Esophagus squamous epithelium (tissue), 5 donors: Measurements from ENCODE around the gene TRIM9. TPM values are rescaled to one million over a fixed set of nuclear protein-coding genes. Genes with fewer than 3 reads are reported as not detected.

Experiments used
- DNase-seq: peaks from one replicate; lab custom pipeline; 2025; lab: John Stamatoyannopoulos, UW
- H3K27ac ChIP-seq, 4 donors: fragments of 200-600 bp; sonication (generic); one replicate each; pipeline ENCODE4 v1.5.1; 2016 to 2019; ENCODE audit warnings: mild to moderate bottlenecking in 1 of 4
- H3K27me3 ChIP-seq, 4 donors: fragments of 200-600 bp; sonication (generic); 1 replicate in 3 of 4; 2 replicates in 1 of 4; pipeline versions ENCODE4 v1.5.1 to v1.6.0; 2017 to 2021; ENCODE audit warnings: antibody characterized with exemption in 1 of 4
- H3K36me3 ChIP-seq, 3 donors: fragments of 200-600 bp; sonication (generic); one replicate each; pipeline ENCODE4 v1.5.1; 2016 to 2019
- H3K4me1 ChIP-seq, 3 donors: fragments of 200-600 bp; sonication (generic); one replicate each; pipeline ENCODE4 v1.5.1; 2017 to 2019
- H3K4me3 ChIP-seq, 4 donors: fragments of 200-600 bp; sonication (generic); 1 replicate in 3 of 4; 2 replicates in 1 of 4; pipeline ENCODE4 v1.5.1; 2016 to 2019; ENCODE audit warnings: mild to moderate bottlenecking in 2 of 4, moderate library complexity in 1 of 4
- H3K9me3 ChIP-seq, 3 donors: fragments of 200-600 bp; sonication (generic); one replicate each; pipeline ENCODE4 v1.5.1; 2016 to 2019
- CTCF ChIP-seq, 6 experiments: fragments of 450-650 bp in 4 of 6; fragments of 200-600 bp in 2 of 6; sonication (generic) in 2 of 6; IDR thresholded peaks; one replicate each; pipeline ENCODE4 v1.5.1; 2016 to 2019; ENCODE audit warnings: antibody characterized with exemption in 6 of 6, mild to moderate bottlenecking in 4 of 6, moderate library complexity in 4 of 6
- POLR2A ChIP-seq, 4 donors: fragments of 450-650 bp; IDR thresholded peaks; one replicate each; pipeline ENCODE4 v1.6.1; 2017; ENCODE audit warnings: antibody characterized with exemption in 4 of 4, mild to moderate bottlenecking in 4 of 4, moderate library complexity in 3 of 4
- WGBS, 2 donors: methylation state at CpG; one replicate each; pipeline ENCODE4 v1.1.5; 2018; 5-methylcytosine and 5-hydroxymethylcytosine counted together
- intact Hi-C: fragments of 100-400 bp; cut with DNase I; formaldehyde crosslinking; loops from one replicate; pipeline ENCODE4 v1.15.0; 2022
- total RNA-seq, 4 donors: library from RNA; depleted of rRNA; stranded (reverse); fragments of >200 nt; gene quantifications; one replicate each; pipeline ENCODE4 v1.1.0, GENCODE V29; 2016
- donor health status: DM: yes; HTN: yes; CAD: no.

TRIM9 gene
- total RNA-seq, 4 donors from 2014 or later, result 0.09 to 3.1 (median 0.21) TPM; not detected in 1

- H3K4me1 ChIP-seq, result no peaks in the 10 kb centered on the region
- H3K36me3 ChIP-seq, result no peaks in the 10 kb centered on the region
- H3K4me3 ChIP-seq, result no peak overlapping the region
- H3K9me3 ChIP-seq, result no peaks in the 10 kb centered on the region
- 63% methylated on average over 4 of the region's 4 CpGs for WGBS, 2 donors
- no peak for TF ChIP-seq CTCF (IDR thresholded peaks at IDR 0.05)
- TF ChIP-seq POLR2A (IDR thresholded peaks at IDR 0.05), result no peak
- intact Hi-C loops, result no loop called here
- H3K27me3 ChIP-seq, result no peaks in the 10 kb centered on the region
- no peak for DNase-seq
- no peak overlapping the region for H3K27ac ChIP-seq
Observed at GRCh38 chr14:51067295-51067694, 27.6 kb downstream of the TRIM9 start.

- intact Hi-C loops, result no loop called here
- no peaks in the 10 kb centered on the region for H3K36me3 ChIP-seq
- 87 to 88% methylated on average over 8 of the region's 8 CpGs for WGBS, 2 donors
- H3K4me3 ChIP-seq, result no peak overlapping the region
- DNase-seq, result no peak
- H3K9me3 ChIP-seq, result no peaks in the 10 kb centered on the region
- no peaks in the 10 kb centered on the region for H3K27me3 ChIP-seq
- no peaks in the 10 kb centered on the region for H3K4me1 ChIP-seq
- H3K27ac ChIP-seq, result no peak overlapping the region
- TF ChIP-seq POLR2A (IDR thresholded peaks at IDR 0.05) (no peak), CTCF (IDR thresholded peaks at IDR 0.05) (no peak)
Observed at GRCh38 chr14:51066576-51066975, 28.3 kb downstream of the TRIM9 start.

GRCh38 chr14:51059032-51059431 is 35.9 kb downstream of the TRIM9 start:
- intact Hi-C loops, result no loop called here

GRCh38 chr14:51058382-51058781 is 36.5 kb downstream of the TRIM9 start:
- intact Hi-C loops, result no loop called here
- WGBS, 2 donors, result 75 to 77% methylated on average over 3 to 4 of the region's 4 CpGs
- DNase-seq, result no peak
- H3K4me1 ChIP-seq, result no peaks in the 10 kb centered on the region
- TF ChIP-seq CTCF (IDR thresholded peaks at IDR 0.05) (no peak), POLR2A (IDR thresholded peaks at IDR 0.05) (no peak)
- H3K9me3 ChIP-seq, result no peaks in the 10 kb centered on the region
- no peak overlapping the region for H3K4me3 ChIP-seq
- no peaks in the 10 kb centered on the region for H3K27me3 ChIP-seq
- H3K36me3 ChIP-seq, result no peaks in the 10 kb centered on the region
- H3K27ac ChIP-seq, result no peak overlapping the region

More at GRCh38 chr14:51059032-51059431, 35.9 kb downstream of the TRIM9 start:
- TF ChIP-seq POLR2A (IDR thresholded peaks at IDR 0.05) (no peak), CTCF (IDR thresholded peaks at IDR 0.05) (no peak)
- Histone ChIP-seq H3K4me1 (no peaks in the 10 kb centered on the region), H3K27me3 (no peaks in the 10 kb centered on the region), H3K4me3 (no peak overlapping the region), H3K27ac (no peak overlapping the region), H3K9me3 (no peaks in the 10 kb centered on the region), H3K36me3 (no peaks in the 10 kb centered on the region)
- 24 to 56% methylated on average over 2 of the region's 2 CpGs for WGBS, 2 donors
- no peak for DNase-seq

GRCh38 chr14:51056421-51056820 is 38.5 kb downstream of the TRIM9 start:
- Histone ChIP-seq H3K9me3 (no peaks in the 10 kb centered on the region), H3K36me3 (no peaks in the 10 kb centered on the region), H3K27me3 (no peaks in the 10 kb centered on the region), H3K4me1 (no peaks in the 10 kb centered on the region), H3K27ac (no peak overlapping the region), H3K4me3 (no peak overlapping the region)
- intact Hi-C loops, result no loop called here
- TF ChIP-seq POLR2A (IDR thresholded peaks at IDR 0.05) (no peak), CTCF (IDR thresholded peaks at IDR 0.05) (no peak)
- no peak for DNase-seq
